Panc1 (cell line): Measurements from ENCODE around the gene IGSF3.

ENCODE experiments used
- CTCF ChIP-seq: fragments of 450-650 bp; IDR thresholded peaks from 2 replicates; pipeline ENCODE4 v1.5.1; 2017; ENCODE audit warnings: mild to moderate bottlenecking
- POLR2AphosphoS5 ChIP-seq: IDR thresholded peaks from 2 replicates; pipeline ENCODE4 v1.6.1; 2012; ENCODE audit warnings: mild to moderate bottlenecking, low read depth, low read length, moderate library complexity
- REST ChIP-seq, 2 experiments: IDR thresholded peaks; 2 replicates each; pipeline ENCODE4 v1.6.1; 2011 to 2012; ENCODE audit warnings: low read depth in 2 of 2, control low read depth in 1 of 2, low read length in 1 of 2, mild to moderate bottlenecking in 1 of 2, moderate library complexity in 1 of 2; ENCODE audit not compliant: insufficient read depth in 1 of 2
- SIN3A ChIP-seq: IDR thresholded peaks from 2 replicates; pipeline ENCODE4 v1.6.1; 2012; ENCODE audit warnings: low read depth, mild to moderate bottlenecking, low read length, moderate library complexity, borderline replicate concordance; ENCODE audit not compliant: insufficient read depth
- TCF7L2 ChIP-seq: IDR thresholded peaks from 2 replicates; pipeline ENCODE4 v1.6.1; 2011; ENCODE audit warnings: mild to moderate bottlenecking, low read depth, low read length, inconsistent platforms

DNA sequence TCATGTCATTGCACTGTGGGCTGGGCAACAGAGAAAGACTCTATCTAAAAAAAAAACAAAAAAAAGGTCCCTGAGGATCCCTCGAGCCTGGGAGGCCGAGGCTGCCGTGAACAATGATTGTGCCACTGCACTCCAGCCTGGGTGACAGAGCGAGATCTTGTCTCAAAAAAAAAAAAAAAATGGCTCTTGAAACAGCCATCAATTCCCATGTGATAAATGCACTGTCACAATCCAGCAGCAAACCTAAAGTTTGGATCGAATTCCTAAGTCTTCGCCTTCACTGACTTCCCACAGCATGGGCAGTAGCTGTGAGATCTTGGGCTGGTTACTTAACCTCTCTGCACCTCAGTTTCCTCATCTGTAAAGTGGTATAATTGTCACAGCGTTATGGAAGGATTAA is 43.5 kb downstream of the IGSF3 start:
- no peak for TF ChIP-seq POLR2AphosphoS5
- no peak for TF ChIP-seq CTCF
- no peak for TF ChIP-seq TCF7L2
- TF ChIP-seq REST (IDR thresholded peaks at IDR 0.05; ENCODE audit: insufficient read depth in 1 of 2, low read depth in 2 of 2, low read length in 1 of 2) = no peak
- TF ChIP-seq SIN3A = no peak
